ENCODE measurements around the gene SPATA20.

DNA sequence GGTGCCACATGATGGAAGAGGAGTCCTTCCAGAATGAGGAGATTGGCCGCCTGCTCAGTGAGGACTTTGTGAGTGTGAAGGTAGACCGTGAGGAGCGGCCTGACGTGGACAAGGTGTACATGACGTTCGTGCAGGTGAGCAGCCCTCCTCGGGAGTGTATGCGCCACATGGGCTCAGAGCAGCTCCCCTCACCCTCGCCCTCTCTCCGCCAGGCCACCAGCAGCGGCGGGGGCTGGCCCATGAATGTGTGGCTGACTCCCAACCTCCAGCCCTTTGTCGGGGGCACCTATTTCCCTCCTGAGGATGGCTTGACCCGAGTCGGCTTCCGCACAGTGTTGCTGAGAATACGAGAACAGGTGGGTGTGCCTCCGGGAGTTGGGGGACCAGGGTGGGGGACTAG, 1.9 kb downstream of the SPATA20 start:
- TF ChIP-seq, protein P1, sequence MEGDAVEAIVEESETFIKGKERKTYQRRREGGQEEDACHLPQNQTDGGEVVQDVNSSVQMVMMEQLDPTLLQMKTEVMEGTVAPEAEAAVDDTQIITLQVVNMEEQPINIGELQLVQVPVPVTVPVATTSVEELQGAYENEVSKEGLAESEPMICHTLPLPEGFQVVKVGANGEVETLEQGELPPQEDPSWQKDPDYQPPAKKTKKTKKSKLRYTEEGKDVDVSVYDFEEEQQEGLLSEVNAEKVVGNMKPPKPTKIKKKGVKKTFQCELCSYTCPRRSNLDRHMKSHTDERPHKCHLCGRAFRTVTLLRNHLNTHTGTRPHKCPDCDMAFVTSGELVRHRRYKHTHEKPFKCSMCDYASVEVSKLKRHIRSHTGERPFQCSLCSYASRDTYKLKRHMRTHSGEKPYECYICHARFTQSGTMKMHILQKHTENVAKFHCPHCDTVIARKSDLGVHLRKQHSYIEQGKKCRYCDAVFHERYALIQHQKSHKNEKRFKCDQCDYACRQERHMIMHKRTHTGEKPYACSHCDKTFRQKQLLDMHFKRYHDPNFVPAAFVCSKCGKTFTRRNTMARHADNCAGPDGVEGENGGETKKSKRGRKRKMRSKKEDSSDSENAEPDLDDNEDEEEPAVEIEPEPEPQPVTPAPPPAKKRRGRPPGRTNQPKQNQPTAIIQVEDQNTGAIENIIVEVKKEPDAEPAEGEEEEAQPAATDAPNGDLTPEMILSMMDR (conservative IDR thresholded peaks at IDR 0.05; ENCODE audit: low read depth, low read length), result no peak
- no peak for TF ChIP-seq EZH2 (IDR thresholded peaks at IDR 0.05; ENCODE audit: borderline replicate concordance, low read depth, low read length, poor library complexity, severe bottlenecking)

Data from A673 (cell line).